Ectodermal cell (in vitro differentiated cells): Measurements from ENCODE around the gene DCAF11. TPM values are rescaled to one million over a fixed set of nuclear protein-coding genes. Genes with fewer than 3 reads are reported as not detected.
A peak's percentile ranks its signal among the peaks of the same experiment; 100 is the strongest.

Experiments used
- H3K27ac ChIP-seq: 2 replicates; pipeline ENCODE4 v1.7.0; 2013; ENCODE audit warnings: mild to moderate bottlenecking, low read depth, low read length; ENCODE audit not compliant: insufficient read depth, poor library complexity, severe bottlenecking
- H3K27me3 ChIP-seq: 2 replicates; pipeline ENCODE4 v1.7.0; 2013; ENCODE audit warnings: mild to moderate bottlenecking, low read length; ENCODE audit not compliant: insufficient read depth, control insufficient read depth, poor library complexity, severe bottlenecking
- H3K36me3 ChIP-seq: one replicate; pipeline ENCODE4 v1.7.0; 2013; ENCODE audit warnings: low read length; ENCODE audit not compliant: control insufficient read depth, insufficient read depth
- H3K4me1 ChIP-seq: one replicate; pipeline ENCODE4 v1.7.0; 2013; ENCODE audit warnings: low read length; ENCODE audit not compliant: control insufficient read depth, insufficient read depth
- H3K4me3 ChIP-seq: 2 replicates; pipeline ENCODE4 v1.7.0; 2013; ENCODE audit warnings: low read depth, low read length, control low read depth; ENCODE audit not compliant: insufficient read depth
- H3K9me3 ChIP-seq: 2 replicates; pipeline ENCODE4 v1.7.0; 2013; ENCODE audit warnings: mild to moderate bottlenecking, low read length, moderate library complexity; ENCODE audit not compliant: control insufficient read depth
- WGBS, 2 experiments: methylation state at CpG; one replicate each; pipeline ENCODE4 v1.1.7; 2013; ENCODE audit warnings: missing lambda C conversion rate in 2 of 2; 5-methylcytosine and 5-hydroxymethylcytosine counted together
- polyA plus RNA-seq, 4 experiments: library from polyadenylated mRNA; stranded (reverse); fragments of 50-300 nt; gene quantifications; one replicate each; pipeline ENCODE4 v1.2.3, GENCODE V29; 2013

DCAF11 gene
- 67.7 TPM for polyA plus RNA-seq (2013, experiment 1 of 4)
- 65.2 TPM for polyA plus RNA-seq (2013, experiment 2 of 4)
- polyA plus RNA-seq (2013, experiment 3 of 4), result 46.1 TPM
- 50.7 TPM for polyA plus RNA-seq (2013, experiment 4 of 4)

GRCh38 chr14:24114532-24115421 is at the start of gene DCAF11, which contains the start of gene NRL:
TSS of gene DCAF11 (plus strand) at chr14:24114777. CDS start at chr14:24115595, 818 bp downstream.
TSS of gene NRL (minus strand) at chr14:24114949. CDS start at chr14:24082848, 32,101 bp downstream.
- H3K4me1 ChIP-seq, result no peaks in the 10 kb centered on the region
- peak within 1 kb of the TSS; percentile 91 for H3K4me3 ChIP-seq
- H3K9me3 ChIP-seq, result no peaks in the 10 kb centered on the region
- H3K36me3 ChIP-seq, result peaks cover 25% of the 10 kb centered on the region
- H3K27ac ChIP-seq, result peak within 1 kb of the TSS; percentile 89
- WGBS, 2 experiments, result 0% methylated on average over 65 of the region's 65 CpGs
- H3K27me3 ChIP-seq, result no peaks in the 10 kb centered on the region

- WGBS, 2 experiments, result 92 to 93% methylated on average over 12 to 14 of the region's 15 CpGs
- Histone ChIP-seq H3K9me3 (no peaks in the 10 kb centered on the region), H3K27ac (no peak overlapping the region), H3K27me3 (no peaks in the 10 kb centered on the region), H3K4me3 (no peak overlapping the region), H3K4me1 (no peaks in the 10 kb centered on the region), H3K36me3 (no peaks in the 10 kb centered on the region)
These were observed 49.7 kb upstream of the DCAF11 start for GRCh38 chr14:24064856-24065255.

- H3K27me3 ChIP-seq, result no peaks in the 10 kb centered on the region
- H3K4me3 ChIP-seq, result no peak overlapping the region
- no peaks in the 10 kb centered on the region for H3K9me3 ChIP-seq
- H3K27ac ChIP-seq, result no peak overlapping the region
- no peaks in the 10 kb centered on the region for H3K36me3 ChIP-seq
- no peaks in the 10 kb centered on the region for H3K4me1 ChIP-seq
- WGBS, 2 experiments, result 86 to 87% methylated on average over 8 of the region's 8 CpGs
These were observed 49.2 kb upstream of the DCAF11 start for GRCh38 chr14:24065408-24065807.

DNA sequence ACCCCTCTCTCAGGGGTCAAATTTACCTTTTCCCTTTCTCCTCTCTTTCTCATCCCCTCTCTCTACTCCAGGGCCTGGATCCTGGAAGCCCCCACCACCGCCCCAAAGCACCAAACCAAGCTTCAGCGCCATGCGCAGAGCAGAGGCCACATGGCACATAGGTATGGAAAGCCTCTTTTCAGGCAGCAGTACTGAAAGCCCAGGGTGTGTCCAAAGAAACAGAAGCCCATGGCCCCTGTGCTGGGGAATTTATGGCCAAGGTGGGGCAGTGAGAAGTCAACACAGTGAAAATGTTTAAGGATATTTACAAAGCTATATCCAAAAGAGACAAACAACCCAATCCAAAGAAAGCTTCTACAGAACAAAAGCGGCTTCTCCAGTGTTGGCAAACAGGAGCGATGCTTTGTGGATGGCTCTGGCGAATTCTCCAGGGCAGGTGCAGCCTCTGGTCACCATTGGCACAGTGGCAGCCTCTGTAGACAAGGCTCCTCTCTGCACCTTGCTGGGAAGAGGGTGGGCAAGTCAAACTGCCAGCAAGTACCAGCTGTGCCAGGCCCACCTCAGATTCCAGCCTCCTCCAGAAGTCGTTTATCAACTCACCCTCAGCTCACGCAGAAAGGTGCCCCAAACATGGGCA is 48.0 kb upstream of the DCAF11 start:
- no peak overlapping the region for H3K4me3 ChIP-seq
- no peaks in the 10 kb centered on the region for H3K4me1 ChIP-seq
- WGBS, 2 experiments, result 90 to 92% methylated on average over 8 of the region's 8 CpGs
- no peak overlapping the region for H3K27ac ChIP-seq
- no peaks in the 10 kb centered on the region for H3K27me3 ChIP-seq
- H3K36me3 ChIP-seq, result no peaks in the 10 kb centered on the region
- H3K9me3 ChIP-seq, result no peaks in the 10 kb centered on the region

- 87 to 90% methylated on average over 12 of the region's 12 CpGs for WGBS, 2 experiments
- Histone ChIP-seq H3K36me3 (no peaks in the 10 kb centered on the region), H3K27ac (no peak overlapping the region), H3K4me3 (no peak overlapping the region), H3K4me1 (no peaks in the 10 kb centered on the region), H3K27me3 (no peaks in the 10 kb centered on the region), H3K9me3 (no peaks in the 10 kb centered on the region)
These were observed 47.2 kb upstream of the DCAF11 start for GRCh38 chr14:24067133-24068082.

DNA sequence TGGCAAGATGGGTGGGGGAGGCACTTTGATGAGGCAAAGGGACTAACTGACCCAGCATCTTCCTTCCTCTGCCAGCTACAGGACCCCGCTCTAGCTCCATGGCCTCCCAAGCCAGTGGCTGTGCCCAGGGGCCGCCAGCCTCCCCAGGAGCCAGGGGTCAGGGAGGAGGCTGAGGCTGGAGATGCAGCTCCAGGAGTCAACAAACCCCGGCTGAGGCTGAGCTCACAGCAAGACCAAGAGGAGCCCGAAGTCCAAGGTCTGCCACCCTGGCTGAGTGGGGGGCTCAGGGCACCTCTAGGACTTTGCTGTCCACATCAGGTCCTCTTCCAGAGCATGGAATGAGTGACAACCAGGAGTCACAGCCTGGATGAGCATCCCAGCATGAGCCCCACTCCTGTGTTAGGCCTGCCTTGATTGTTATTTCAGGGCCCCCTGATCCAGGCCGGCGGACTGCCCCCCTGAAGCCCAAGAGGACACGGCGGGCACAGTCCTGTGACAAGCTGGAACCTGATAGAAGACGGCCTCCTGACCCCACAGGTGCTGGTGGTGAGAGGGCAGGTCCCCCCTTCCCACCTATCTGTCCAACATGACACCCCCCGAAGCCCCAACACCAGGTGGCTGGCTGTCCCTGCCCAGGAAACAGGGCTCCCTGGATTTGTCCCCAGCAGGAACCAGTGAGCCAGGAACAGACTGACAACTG is 45.7 kb upstream of the DCAF11 start:
- Histone ChIP-seq H3K4me3 (no peak overlapping the region), H3K4me1 (no peaks in the 10 kb centered on the region), H3K27ac (no peak overlapping the region), H3K36me3 (no peaks in the 10 kb centered on the region), H3K9me3 (no peaks in the 10 kb centered on the region), H3K27me3 (no peaks in the 10 kb centered on the region)
- WGBS, 2 experiments, result 93 to 94% methylated on average over 10 of the region's 10 CpGs

DNA sequence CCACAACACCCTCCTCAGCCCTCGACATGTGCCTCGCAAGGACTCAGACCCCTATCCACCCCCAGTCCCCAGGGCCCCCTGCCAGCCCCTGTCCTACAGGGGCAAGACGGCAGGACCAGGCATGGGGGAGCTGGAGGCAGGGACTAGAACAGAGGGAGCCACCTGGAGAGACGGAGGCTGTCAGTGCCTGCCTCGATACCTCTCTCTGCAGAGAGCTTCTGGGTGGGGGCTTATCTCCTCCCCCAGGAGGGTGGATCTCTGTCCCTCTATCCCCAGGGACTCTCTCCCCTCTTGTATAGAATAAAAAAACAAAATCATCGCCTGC is 45.2 kb upstream of the DCAF11 start:
- Histone ChIP-seq H3K4me3 (no peak overlapping the region), H3K36me3 (no peaks in the 10 kb centered on the region), H3K27me3 (no peaks in the 10 kb centered on the region), H3K27ac (no peak overlapping the region), H3K4me1 (no peaks in the 10 kb centered on the region), H3K9me3 (no peaks in the 10 kb centered on the region)
- WGBS, 2 experiments, result 78 to 85% methylated on average over 6 of the region's 6 CpGs

DNA sequence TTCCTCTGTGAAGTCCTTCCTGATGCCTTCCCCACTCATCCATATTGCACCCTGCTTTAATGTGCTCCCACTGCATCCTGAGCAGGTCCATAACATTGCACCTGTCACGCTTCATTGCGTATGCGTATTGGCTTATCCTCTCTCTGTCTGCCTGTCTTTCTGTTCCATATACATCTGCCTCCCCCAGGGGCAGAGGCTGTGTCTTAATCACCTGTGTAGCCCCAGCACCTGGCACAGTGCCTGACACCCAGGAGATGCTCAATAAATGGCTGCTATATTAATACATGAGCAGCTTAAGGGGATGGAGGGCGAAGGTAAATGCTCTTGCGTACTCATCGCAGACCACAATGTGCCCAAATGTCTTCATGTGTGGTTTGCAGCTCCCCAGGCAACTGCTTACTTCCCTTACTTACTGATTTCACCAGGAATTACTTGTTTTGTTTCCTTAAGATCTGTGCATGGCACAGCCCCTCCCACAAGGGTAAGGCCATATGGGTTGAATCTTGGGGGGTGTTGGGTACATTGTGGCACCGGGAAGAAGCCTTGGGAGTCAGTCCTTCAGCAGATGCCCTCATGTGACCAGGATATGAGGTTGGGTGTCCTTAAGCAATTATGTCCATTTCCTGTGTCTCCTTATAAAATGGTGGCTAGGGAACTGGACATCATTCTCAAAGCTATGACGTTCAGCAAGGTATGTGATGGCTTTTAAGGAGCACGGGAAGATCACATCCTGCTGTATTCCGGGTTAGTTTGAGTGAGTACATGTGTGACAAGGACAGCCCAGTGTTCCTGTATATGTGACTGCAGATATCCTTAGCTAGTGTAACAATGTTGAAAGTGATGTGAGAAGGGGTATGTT is 44.1 kb upstream of the DCAF11 start:
- H3K4me3 ChIP-seq, result no peak overlapping the region
- H3K4me1 ChIP-seq, result no peaks in the 10 kb centered on the region
- H3K27me3 ChIP-seq, result no peaks in the 10 kb centered on the region
- no peak overlapping the region for H3K27ac ChIP-seq
- WGBS, 2 experiments, result 92% methylated on average over 10 of the region's 10 CpGs
- no peaks in the 10 kb centered on the region for H3K9me3 ChIP-seq
- no peaks in the 10 kb centered on the region for H3K36me3 ChIP-seq
